ENCODE results near the gene CASZ1. TPM values are rescaled to one million over a fixed set of nuclear protein-coding genes. Genes with fewer than 3 reads are reported as not detected.

Gene CASZ1
- total and polyA plus RNA-seq, 2 donors (not counting 1 experiment from before 2014, with no cell fraction given) = 0.34 to 0.50 TPM

DNA sequence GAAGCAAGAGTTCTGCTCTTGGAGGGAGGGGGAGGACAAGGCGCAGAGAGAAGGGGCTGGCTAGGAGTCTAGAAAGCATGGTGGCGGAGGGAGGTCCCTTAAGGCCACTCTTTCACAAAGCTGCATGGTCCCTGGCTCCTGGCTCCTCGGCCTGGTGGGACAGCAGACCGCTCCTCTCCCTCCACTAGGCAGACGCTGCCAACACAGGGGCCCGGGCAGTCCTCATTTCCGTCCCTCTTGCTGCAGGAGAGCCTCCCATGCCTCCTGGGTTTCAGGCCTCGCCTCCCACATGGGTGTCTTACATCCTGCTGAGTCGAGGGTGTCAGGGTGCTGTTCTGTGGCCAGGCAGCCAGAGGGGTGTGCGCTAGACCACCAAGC lies 108.0 kb downstream of the CASZ1 start:
- no peak overlapping the region for H2AFZ ChIP-seq (ENCODE audit: low read length)
- H4K20me1 ChIP-seq (ENCODE audit: control insufficient read depth, extremely low read depth, insufficient read depth, low read length) = no peaks in the 10 kb centered on the region
- H3K79me2 ChIP-seq (ENCODE audit: control insufficient read depth, insufficient read depth, low read length) = no peaks in the 10 kb centered on the region
- H3K9ac ChIP-seq (ENCODE audit: insufficient read depth, low read length) = no peak overlapping the region
- no peak overlapping the region for H3K4me2 ChIP-seq (ENCODE audit: extremely low read depth, insufficient read depth, low read length)
- H3K27me3 ChIP-seq (ENCODE audit: control insufficient read depth, insufficient read depth, low read length) = no peaks in the 10 kb centered on the region
- no peaks in the 10 kb centered on the region for H3K4me1 ChIP-seq (ENCODE audit: control insufficient read depth, extremely low read depth, insufficient read depth, low read length)
- TF ChIP-seq CTCF (conservative IDR thresholded peaks at IDR 0.05 in 1 of 2, IDR thresholded peaks at IDR 0.05 in 1 of 2; ENCODE audit: low read depth in 1 of 2, low read length in 2 of 2) (no peak), EZH2 (IDR thresholded peaks at IDR 0.05; ENCODE audit: low read length, missing control alignments) (no peak)
- no peak overlapping the region for H3K27ac ChIP-seq (ENCODE audit: insufficient read depth, low read length)
- no peak overlapping the region for H3K4me3 ChIP-seq (replicated peaks in 1 of 4; ENCODE audit: control extremely low read depth in 1 of 4, insufficient read depth in 1 of 4, low read depth in 3 of 4, low read length in 4 of 4)
- no peaks in the 10 kb centered on the region for H3K36me3 ChIP-seq (ENCODE audit: control insufficient read depth, insufficient read depth, low read length)
- DNase-seq (ENCODE audit: low read depth in 2 of 2) = no peak
- H3K9me3 ChIP-seq (ENCODE audit: control insufficient read depth, insufficient read depth, low read depth, low read length) = no peaks in the 10 kb centered on the region

GRCh38 chr1:10687782-10688408 lies 108.6 kb downstream of the CASZ1 start:
- Histone ChIP-seq H3K27ac (ENCODE audit: insufficient read depth, low read length) (no peak overlapping the region), H4K20me1 (ENCODE audit: control insufficient read depth, extremely low read depth, insufficient read depth, low read length) (no peaks in the 10 kb centered on the region), H3K9me3 (ENCODE audit: control insufficient read depth, insufficient read depth, low read depth, low read length) (no peaks in the 10 kb centered on the region), H3K4me1 (ENCODE audit: control insufficient read depth, extremely low read depth, insufficient read depth, low read length) (no peaks in the 10 kb centered on the region), H2AFZ (ENCODE audit: low read length) (no peak overlapping the region), H3K9ac (ENCODE audit: insufficient read depth, low read length) (no peak overlapping the region), H3K79me2 (ENCODE audit: control insufficient read depth, insufficient read depth, low read length) (no peaks in the 10 kb centered on the region), H3K4me2 (ENCODE audit: extremely low read depth, insufficient read depth, low read length) (no peak overlapping the region), H3K4me3 (replicated peaks in 1 of 4; ENCODE audit: control extremely low read depth in 1 of 4, insufficient read depth in 1 of 4, low read depth in 3 of 4, low read length in 4 of 4) (no peak overlapping the region), H3K27me3 (ENCODE audit: control insufficient read depth, insufficient read depth, low read length) (no peaks in the 10 kb centered on the region), H3K36me3 (ENCODE audit: control insufficient read depth, insufficient read depth, low read length) (no peaks in the 10 kb centered on the region)
- peak in 1 of 2 donors; percentile 12 for DNase-seq (ENCODE audit: low read depth in 2 of 2)
- TF ChIP-seq EZH2 (IDR thresholded peaks at IDR 0.05; ENCODE audit: low read length, missing control alignments) (no peak), CTCF (conservative IDR thresholded peaks at IDR 0.05 in 1 of 2, IDR thresholded peaks at IDR 0.05 in 1 of 2; ENCODE audit: low read depth in 1 of 2, low read length in 2 of 2) (no peak)

GRCh38 chr1:10687251-10687651 lies 109.2 kb downstream of the CASZ1 start:
- H3K9ac ChIP-seq (ENCODE audit: insufficient read depth, low read length) = no peak overlapping the region
- no peaks in the 10 kb centered on the region for H4K20me1 ChIP-seq (ENCODE audit: control insufficient read depth, extremely low read depth, insufficient read depth, low read length)
- no peak overlapping the region for H3K27ac ChIP-seq (ENCODE audit: insufficient read depth, low read length)
- H3K79me2 ChIP-seq (ENCODE audit: control insufficient read depth, insufficient read depth, low read length) = no peaks in the 10 kb centered on the region
- no peaks in the 10 kb centered on the region for H3K36me3 ChIP-seq (ENCODE audit: control insufficient read depth, insufficient read depth, low read length)
- H3K4me3 ChIP-seq (replicated peaks in 1 of 4; ENCODE audit: control extremely low read depth in 1 of 4, insufficient read depth in 1 of 4, low read depth in 3 of 4, low read length in 4 of 4) = no peak overlapping the region
- no peak overlapping the region for H3K4me2 ChIP-seq (ENCODE audit: extremely low read depth, insufficient read depth, low read length)
- no peaks in the 10 kb centered on the region for H3K27me3 ChIP-seq (ENCODE audit: control insufficient read depth, insufficient read depth, low read length)
- no peak for TF ChIP-seq EZH2 (IDR thresholded peaks at IDR 0.05; ENCODE audit: low read length, missing control alignments)
- TF ChIP-seq CTCF (conservative IDR thresholded peaks at IDR 0.05 in 1 of 2, IDR thresholded peaks at IDR 0.05 in 1 of 2; ENCODE audit: low read depth in 1 of 2, low read length in 2 of 2) = no peak
- H2AFZ ChIP-seq (ENCODE audit: low read length) = no peak overlapping the region
- H3K9me3 ChIP-seq (ENCODE audit: control insufficient read depth, insufficient read depth, low read depth, low read length) = no peaks in the 10 kb centered on the region
- DNase-seq (ENCODE audit: low read depth in 2 of 2) = no peak
- no peaks in the 10 kb centered on the region for H3K4me1 ChIP-seq (ENCODE audit: control insufficient read depth, extremely low read depth, insufficient read depth, low read length)
